ENCODE data around the gene DUSP8.
"Not testable (repeated sequence)": the region's sequence is repeated elsewhere in the genome, so short reads cannot be mapped to it uniquely, and the experiment has no call there.

Gene DUSP8

DNA sequence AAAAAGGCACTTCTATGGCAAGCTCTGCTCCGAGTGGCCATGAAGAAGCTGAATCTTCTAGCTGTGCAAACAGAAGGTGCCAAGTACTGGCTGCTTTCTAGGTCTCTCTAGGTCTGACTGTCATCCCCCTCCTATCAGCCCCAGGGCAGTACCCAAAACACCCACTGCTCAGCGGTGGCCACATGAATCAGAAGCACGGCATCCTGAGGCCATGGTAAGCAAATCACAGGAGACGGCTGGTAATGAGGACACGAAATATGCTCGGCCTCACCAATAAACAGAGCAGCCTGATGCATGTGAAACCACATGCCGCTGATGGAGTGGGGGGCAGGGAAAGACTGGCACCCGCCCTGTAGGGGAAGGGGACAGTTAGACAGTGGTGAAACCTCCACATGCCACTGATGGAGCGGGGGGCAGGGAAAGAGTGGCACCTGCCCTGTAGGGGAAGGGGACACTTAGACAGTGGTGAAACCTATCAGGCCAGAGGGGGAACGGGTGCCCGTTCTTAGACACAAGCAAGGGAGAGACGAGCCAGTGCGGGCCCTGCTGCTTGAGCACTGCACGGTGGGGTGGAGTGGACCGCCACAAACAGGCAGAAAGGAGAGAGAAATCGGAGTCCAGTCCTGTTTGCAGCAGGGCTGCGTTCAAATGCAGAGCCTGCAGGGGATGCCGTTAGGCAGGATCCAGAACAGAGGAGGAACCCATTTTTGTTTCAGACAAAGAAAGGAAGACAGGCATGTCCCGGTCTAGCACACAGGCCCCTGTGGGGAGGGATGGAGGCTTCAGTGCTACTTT lies 55.6 kb downstream of the DUSP8 start:
- DNase-seq (ENCODE audit: low read depth in 2 of 2, low spot score in 1 of 2), result no peak

GRCh38 chr11:1515082-1516060 lies 56.7 kb downstream of the DUSP8 start:
- DNase-seq (ENCODE audit: low read depth in 2 of 2, low spot score in 1 of 2), result peak; percentile 32 to 50

DNA sequence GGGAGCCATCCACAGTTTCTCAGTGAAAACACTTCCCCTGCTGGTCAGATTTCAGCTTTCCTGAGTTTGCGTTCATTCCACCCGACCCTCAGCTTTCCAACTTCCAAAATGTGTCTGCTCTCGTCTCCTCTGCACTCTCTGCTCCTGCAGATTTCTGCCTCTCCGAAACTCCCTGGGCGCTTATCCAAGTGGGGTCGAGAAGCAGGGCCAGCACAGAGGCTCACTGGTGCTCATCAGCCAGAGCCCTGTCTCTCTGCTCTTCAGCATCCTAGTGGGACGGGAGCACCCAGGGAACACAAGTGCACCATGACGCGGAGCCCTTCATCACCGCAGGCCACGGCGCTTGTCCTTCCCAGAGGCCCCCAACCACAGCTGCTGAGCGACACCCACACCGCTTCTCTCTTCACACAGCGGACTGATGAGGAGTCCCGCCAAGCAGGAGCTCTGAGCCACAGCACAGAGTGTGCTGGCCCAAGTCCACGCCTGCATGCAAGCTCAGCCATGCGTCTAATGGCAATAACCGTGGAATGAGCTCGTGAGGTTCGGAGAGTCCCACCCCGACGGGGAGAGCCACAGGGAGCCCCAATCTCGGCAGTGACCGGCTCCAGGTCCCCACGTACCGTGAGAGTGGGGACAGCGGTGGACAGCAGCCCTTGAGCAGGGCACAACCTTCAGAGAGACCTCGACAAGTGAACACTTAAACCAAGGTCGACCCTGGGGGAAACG lies 57.6 kb downstream of the DUSP8 start:
- no peak for DNase-seq (ENCODE audit: low read depth in 2 of 2, low spot score in 1 of 2)

- DNase-seq (ENCODE audit: low read depth in 2 of 2, low spot score in 1 of 2), result no peak
Measured at GRCh38 chr11:1513326-1514296, 58.5 kb downstream of the DUSP8 start.

DNA sequence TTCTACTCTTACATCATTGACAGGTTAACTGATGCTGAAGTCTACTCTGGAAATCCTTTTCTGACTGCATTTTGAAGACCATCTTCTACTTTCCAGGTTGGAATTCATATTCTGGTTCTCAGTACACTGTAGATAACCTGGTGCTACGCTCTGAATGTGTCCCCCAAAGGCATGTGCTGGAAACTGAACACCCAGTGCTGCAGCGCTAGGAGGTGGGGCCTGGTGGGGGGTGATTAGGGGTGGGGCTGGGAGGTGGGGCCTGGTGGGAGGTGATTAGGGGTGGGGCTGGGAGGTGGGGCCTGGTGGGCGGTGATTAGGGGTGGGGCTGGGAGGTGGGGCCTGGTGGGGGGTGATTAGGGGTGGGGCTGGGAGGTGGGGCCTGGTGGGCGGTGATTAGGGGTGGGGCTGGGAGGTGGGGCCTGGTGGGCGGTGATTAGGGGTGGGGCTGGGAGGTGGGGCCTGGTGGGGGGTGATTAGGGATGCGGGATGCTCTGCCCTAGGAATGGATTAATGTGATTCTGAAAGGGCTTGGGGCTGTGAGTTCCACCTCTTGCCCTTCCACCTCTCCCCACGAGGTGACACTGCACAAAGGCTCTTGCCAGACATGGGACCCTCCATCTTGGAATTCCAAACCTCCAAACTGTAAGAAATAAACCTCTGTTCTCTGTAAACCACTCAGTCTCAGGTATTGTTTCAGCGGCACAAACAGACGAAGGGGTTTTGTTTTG lies 59.4 kb downstream of the DUSP8 start:
- not testable (repeated sequence) for DNase-seq (ENCODE audit: low read depth in 2 of 2, low spot score in 1 of 2)

- no peak for DNase-seq (ENCODE audit: low read depth in 2 of 2, low spot score in 1 of 2)
Measured at GRCh38 chr11:1511937-1512496, 60.1 kb downstream of the DUSP8 start.

GRCh38 chr11:1510928-1511327 lies 61.1 kb downstream of the DUSP8 start:
- DNase-seq (ENCODE audit: low read depth in 2 of 2, low spot score in 1 of 2), result no peak

DNA sequence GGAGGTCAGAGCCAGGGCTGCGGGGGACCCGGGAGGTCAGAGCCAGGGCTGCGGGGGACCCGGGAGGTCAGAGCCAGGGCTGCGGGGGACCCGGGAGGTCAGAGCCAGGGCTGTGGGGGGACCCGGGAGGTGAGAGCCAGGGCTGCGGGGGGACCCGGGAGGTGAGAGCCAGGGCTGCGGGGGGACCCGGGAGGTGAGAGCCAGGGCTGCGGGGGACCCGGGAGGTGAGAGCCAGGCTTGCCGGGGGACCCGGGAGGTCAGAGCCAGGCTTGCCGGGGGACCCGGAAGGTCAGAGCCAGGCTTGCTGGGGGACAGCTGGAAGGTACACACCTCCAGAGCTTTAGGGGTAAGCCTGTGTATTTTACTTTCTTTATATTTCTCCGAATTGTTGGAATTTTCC lies 61.7 kb downstream of the DUSP8 start:
- not testable (repeated sequence) for DNase-seq (ENCODE audit: low read depth in 2 of 2, low spot score in 1 of 2)

DNA sequence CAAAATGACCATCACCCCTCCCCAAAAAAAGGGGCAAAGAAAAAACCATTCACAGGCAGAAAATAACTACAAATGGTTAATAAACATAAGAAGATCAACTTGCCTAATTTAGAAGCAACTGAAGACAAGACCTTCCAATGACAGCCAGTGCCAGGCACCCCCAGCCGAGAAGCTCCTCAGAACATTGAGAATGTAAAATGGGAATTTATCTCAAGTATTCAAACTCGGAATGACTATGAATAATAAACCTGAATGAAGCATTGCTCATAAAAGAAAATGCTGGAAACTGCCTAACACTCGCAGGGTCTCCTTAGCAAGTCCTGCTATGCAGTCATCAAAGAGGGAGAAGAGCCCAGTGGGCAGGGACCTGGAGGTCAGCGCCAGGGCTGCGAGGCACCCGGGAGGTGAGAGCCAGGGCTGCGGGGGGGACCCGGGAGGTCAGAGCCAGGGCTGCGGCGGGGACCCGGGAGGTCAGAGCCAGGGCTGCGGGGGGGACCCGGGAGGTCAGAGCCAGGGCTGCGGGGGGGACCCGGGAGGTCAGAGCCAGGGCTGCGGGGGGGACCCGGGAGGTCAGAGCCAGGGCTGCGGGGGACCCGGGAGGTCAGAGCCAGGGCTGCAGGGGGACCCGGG lies 62.3 kb downstream of the DUSP8 start:
- no peak for DNase-seq (ENCODE audit: low read depth in 2 of 2, low spot score in 1 of 2)

DNA sequence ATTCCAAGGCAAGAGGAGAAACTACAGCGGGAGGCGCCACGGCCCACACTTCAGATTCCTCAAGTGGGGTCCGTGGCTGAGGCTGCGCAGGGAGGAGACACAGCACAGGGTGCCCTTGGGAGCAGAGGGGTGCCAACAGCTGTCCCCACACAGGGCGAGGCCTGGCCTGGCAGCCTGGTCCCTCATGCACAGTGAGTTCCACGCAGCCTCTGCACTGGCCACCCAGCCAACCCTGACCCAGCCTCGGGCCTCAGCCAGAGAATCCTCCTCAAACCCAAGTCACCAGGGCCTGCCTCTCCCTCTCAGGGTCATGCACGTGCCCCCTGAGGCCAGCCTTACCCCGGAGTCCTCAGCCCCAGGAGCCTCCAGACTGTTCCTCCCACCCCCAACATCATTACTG lies 63.1 kb downstream of the DUSP8 start:
- DNase-seq (ENCODE audit: low read depth in 2 of 2, low spot score in 1 of 2), result no peak

DNA sequence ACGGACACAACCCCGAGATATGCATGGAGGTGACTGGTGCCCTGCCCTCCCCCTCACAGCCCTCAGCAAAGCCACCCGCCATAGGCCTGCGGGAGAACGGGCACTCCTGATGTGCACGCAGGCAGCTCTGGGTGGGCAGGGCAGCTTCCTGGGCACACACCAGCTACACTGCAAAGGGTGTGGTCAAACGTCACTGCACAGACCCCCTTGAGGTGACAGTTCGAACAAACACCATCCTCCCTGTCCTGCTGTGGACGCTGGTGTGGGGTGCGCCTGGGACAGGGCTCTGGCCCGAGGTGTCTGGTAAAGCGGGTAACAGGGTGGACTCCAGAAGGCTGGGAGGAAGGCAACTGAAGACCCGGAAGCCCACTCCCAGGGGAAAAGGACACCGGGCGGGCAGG lies 63.6 kb downstream of the DUSP8 start:
- DNase-seq (ENCODE audit: low read depth in 2 of 2, low spot score in 1 of 2), result no peak

GRCh38 chr11:1507381-1508140 lies 64.5 kb downstream of the DUSP8 start:
- DNase-seq (ENCODE audit: low read depth in 2 of 2, low spot score in 1 of 2), result no peak

- no peak for DNase-seq (ENCODE audit: low read depth in 2 of 2, low spot score in 1 of 2)
Measured at GRCh38 chr11:1506981-1507380, 65.1 kb downstream of the DUSP8 start.

- DNase-seq (ENCODE audit: low read depth in 2 of 2, low spot score in 1 of 2), result no peak
Measured at GRCh38 chr11:1505480-1505879, 66.6 kb downstream of the DUSP8 start.

DNA sequence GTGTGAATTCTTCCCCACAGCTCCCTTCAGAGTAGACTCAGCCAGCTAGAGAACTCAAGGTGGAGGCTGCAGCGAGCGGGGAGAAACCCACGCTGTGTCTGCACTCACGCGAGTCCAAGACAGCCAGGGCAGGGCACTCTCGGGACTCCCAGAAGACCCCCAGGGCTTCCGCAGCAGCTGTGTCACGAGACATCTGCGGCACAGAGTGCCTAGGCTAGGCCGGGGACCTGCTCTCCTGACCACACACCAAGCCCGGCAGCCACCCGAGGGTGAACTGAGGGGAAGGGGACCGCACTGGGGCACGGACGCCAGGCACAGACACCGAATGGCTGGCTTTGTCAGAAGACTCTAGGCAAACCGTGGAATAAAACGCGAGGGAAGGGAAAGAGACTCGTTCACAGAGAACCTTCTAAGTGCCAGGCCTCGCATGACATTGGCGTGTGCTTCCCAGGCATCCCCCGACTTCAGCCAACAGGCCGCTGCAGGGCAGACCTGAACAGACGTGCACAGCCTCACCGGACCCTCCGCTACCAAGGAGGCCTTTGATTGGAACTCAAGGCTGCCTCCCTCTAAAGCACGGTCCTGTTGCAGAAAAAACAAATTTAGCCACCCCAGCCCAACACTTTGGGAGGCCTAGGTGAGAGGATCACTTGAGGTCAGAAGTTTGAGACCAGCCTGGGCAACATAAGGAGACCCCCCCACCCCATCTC lies 67.3 kb downstream of the DUSP8 start:
- no peak for DNase-seq (ENCODE audit: low read depth in 2 of 2, low spot score in 1 of 2)

- DNase-seq (ENCODE audit: low read depth in 2 of 2, low spot score in 1 of 2), result no peak
Measured at GRCh38 chr11:1504138-1504537, 67.9 kb downstream of the DUSP8 start.
